ENCODE results near the gene SKOR1. TPM values are rescaled to one million over a fixed set of nuclear protein-coding genes. Genes with fewer than 3 reads are reported as not detected.
A peak's percentile ranks its signal among the peaks of the same experiment; 100 is the strongest.

Gene SKOR1
- total RNA-seq, 1 experiment from 2014 or later, result not detected

GRCh38 chr15:67807836-67808235 lies 17.5 kb upstream of the SKOR1 start:
- no peak overlapping the region for H3K4me3 ChIP-seq
- H3K36me3 ChIP-seq, result no peaks in the 10 kb centered on the region
- DNase-seq, result no peak
- no peaks in the 10 kb centered on the region for H3K27me3 ChIP-seq
- H3K9me3 ChIP-seq, result no peaks in the 10 kb centered on the region

GRCh38 chr15:67808821-67809220 lies 16.5 kb upstream of the SKOR1 start:
- DNase-seq, result no peak
- Histone ChIP-seq H3K27me3 (no peaks in the 10 kb centered on the region), H3K9me3 (no peaks in the 10 kb centered on the region), H3K36me3 (no peaks in the 10 kb centered on the region), H3K4me3 (no peak overlapping the region)

GRCh38 chr15:67809441-67809840 lies 15.9 kb upstream of the SKOR1 start:
- no peak for DNase-seq
- Histone ChIP-seq H3K27me3 (no peaks in the 10 kb centered on the region), H3K36me3 (no peaks in the 10 kb centered on the region)

GRCh38 chr15:67809866-67810265 lies 15.4 kb upstream of the SKOR1 start:
- no peak overlapping the region for H3K4me3 ChIP-seq
- no peaks in the 10 kb centered on the region for H3K27me3 ChIP-seq
- DNase-seq, result no peak
- no peaks in the 10 kb centered on the region for H3K9me3 ChIP-seq
- no peaks in the 10 kb centered on the region for H3K36me3 ChIP-seq

More at GRCh38 chr15:67809441-67809840, 15.9 kb upstream of the SKOR1 start:
- no peak overlapping the region for H3K4me3 ChIP-seq
- no peaks in the 10 kb centered on the region for H3K9me3 ChIP-seq

- no peak for DNase-seq
- no peaks in the 10 kb centered on the region for H3K36me3 ChIP-seq
- H3K4me3 ChIP-seq, result no peak overlapping the region
- no peaks in the 10 kb centered on the region; the same call in 1 of the 2 replicates for H3K27me3 ChIP-seq
- H3K9me3 ChIP-seq, result no peaks in the 10 kb centered on the region
These were observed 13.1 kb upstream of the SKOR1 start for GRCh38 chr15:67812241-67812644.

- H3K27me3 ChIP-seq, result no peaks in the 10 kb centered on the region; the same call in none of the 2 replicates
- H3K4me3 ChIP-seq, result no peak overlapping the region
- no peaks in the 10 kb centered on the region for H3K36me3 ChIP-seq
- no peak for DNase-seq
- H3K9me3 ChIP-seq, result no peaks in the 10 kb centered on the region
These were observed 12.1 kb upstream of the SKOR1 start for GRCh38 chr15:67813104-67813634.

- H3K36me3 ChIP-seq, result no peaks in the 10 kb centered on the region
- no peak overlapping the region for H3K4me3 ChIP-seq
- no peaks in the 10 kb centered on the region for H3K9me3 ChIP-seq
- DNase-seq, result no peak
- peaks cover 2% of the 10 kb centered on the region for H3K27me3 ChIP-seq
These were observed 10.2 kb upstream of the SKOR1 start for GRCh38 chr15:67815036-67815592.

DNA sequence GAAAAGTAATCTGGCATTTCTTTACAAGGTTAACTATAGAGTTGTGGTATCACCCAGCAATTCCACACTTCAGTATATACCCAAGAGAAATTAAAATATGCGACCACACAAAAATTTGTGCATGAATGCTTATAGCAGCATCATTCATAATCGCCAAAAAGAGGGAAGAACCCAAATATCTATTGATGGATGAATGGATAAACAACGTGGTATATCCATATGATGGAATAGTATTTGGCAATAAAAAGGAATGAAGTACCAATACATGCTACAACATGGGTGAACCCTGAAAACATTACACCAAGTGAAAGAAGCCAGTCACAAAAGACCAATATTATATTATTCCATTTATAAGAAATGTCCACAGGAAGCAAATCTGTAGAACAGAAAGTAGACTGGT lies 8.6 kb upstream of the SKOR1 start:
- Histone ChIP-seq H3K4me3 (no peak overlapping the region), H3K27me3 (peaks cover 18% of the 10 kb centered on the region), H3K9me3 (no peaks in the 10 kb centered on the region), H3K36me3 (no peaks in the 10 kb centered on the region)
- DNase-seq, result no peak

DNA sequence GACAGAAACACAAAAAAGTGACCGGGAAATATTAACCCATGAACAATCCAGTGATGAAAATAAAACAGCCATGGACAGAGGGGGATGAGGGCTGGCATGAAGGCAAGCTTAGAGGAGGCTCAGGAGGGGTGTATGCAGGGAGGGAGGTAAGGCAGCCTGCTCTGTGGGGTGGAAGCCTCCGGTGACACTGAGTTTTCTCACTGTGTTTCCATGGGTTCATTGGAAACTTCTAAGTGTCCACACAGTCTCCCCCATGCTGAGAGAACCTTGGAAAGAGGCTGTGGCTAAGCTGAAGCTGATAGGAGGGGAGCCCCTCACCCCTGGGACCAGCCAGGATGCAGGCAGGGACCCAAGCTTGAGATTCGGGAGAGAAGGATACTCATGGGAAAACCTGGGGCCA lies 6.8 kb upstream of the SKOR1 start:
- Histone ChIP-seq H3K36me3 (no peaks in the 10 kb centered on the region), H3K27me3 (peaks cover 34% of the 10 kb centered on the region), H3K4me3 (no peak overlapping the region), H3K9me3 (no peaks in the 10 kb centered on the region)
- DNase-seq, result no peak

- H3K9me3 ChIP-seq, result no peaks in the 10 kb centered on the region
- DNase-seq, result no peak
- no peak overlapping the region for H3K4me3 ChIP-seq
- H3K27me3 ChIP-seq, result peaks cover 46% of the 10 kb centered on the region
- no peaks in the 10 kb centered on the region for H3K36me3 ChIP-seq
These were observed 5.7 kb upstream of the SKOR1 start for GRCh38 chr15:67819636-67820035.

DNA sequence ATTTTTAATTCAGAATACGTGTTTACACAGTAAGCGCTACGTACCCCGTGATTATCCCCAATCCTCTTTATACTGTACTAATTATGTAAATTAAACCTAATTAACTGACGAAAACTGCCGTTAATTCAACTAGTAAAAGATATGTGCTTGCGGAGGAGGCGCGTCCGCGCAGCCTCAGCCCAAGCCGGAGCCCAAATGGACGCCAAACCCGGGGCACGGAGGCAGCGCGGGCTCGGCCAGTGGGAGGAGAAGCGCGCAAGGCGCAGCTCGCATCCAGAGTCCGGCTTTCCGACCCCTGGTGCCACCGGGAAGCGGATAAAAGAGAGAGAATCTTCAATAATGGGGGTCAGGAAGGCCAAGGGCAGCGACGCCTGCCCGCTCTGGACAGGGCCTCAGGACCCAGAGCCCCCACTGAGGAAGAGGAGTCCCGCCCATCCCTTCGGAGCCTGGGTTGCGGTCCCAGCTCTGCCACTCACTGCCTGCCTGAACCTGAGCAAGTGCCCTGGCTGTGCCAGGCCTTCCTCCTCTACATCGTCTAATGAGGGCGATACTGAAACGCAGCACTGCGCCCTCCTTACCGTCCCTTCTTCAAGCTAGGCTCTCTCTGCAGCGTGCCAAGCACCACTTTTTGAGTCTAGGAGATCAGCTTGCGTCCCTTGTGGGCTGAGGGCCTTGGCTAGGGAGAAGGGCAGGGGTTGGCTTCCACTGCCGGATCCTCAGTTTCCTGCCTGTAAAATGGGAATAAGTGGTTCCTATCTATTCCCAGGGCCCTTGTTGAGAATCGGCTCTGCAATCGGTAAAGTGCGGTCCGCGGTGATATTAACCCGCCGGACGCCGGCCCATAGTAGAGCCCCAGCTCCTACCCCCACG lies 5.0 kb upstream of the SKOR1 start:
- Histone ChIP-seq H3K9me3 (no peaks in the 10 kb centered on the region), H3K4me3 (no peak overlapping the region), H3K36me3 (no peaks in the 10 kb centered on the region), H3K27me3 (peaks cover 51% of the 10 kb centered on the region)
- DNase-seq, result no peak

DNA sequence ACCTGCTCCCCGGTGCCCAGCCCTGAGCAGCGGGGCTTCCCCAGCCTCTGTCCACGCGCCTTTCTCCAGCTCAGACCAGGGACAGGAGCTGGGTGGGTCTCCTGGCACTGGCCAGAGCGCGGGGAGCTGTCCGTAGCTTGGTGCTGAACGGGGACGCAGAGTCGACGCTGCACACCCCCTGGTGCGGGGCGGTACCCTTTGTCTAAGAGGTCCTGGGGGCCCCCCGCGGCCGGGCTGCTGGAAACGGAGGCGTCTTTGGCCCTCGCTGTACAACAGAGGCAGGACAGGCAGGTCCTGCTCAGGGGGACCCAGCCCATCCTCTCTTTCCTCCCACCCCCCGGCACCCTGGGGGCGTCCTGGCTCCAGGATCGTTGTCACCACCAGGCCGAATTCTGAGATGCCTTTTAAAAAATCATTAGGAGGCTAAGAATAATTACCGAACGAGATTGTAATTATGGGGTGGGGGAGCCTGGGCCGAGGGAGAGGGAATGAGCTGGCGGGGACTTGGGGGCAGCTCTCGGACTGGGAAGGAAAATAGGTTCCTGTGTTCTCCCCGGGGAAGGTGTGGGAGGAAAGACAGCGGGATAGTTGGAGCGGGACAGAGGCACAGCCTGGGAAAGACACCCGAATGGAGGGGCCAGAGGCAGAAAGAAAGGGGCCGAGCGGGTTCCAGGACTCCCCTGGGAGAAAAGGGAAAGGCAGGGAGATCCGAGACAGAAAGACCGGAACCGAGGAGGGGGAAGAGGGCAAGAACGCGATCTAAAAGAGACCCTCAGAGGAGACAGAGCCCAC lies 4.1 kb upstream of the SKOR1 start:
- peaks cover 59% of the 10 kb centered on the region for H3K27me3 ChIP-seq
- H3K36me3 ChIP-seq, result no peaks in the 10 kb centered on the region
- no peak overlapping the region for H3K4me3 ChIP-seq
- no peaks in the 10 kb centered on the region for H3K9me3 ChIP-seq
- peak; percentile 26 for DNase-seq

- no peak overlapping the region for H3K4me3 ChIP-seq
These were observed 3.4 kb upstream of the SKOR1 start for GRCh38 chr15:67821784-67822440.

DNA sequence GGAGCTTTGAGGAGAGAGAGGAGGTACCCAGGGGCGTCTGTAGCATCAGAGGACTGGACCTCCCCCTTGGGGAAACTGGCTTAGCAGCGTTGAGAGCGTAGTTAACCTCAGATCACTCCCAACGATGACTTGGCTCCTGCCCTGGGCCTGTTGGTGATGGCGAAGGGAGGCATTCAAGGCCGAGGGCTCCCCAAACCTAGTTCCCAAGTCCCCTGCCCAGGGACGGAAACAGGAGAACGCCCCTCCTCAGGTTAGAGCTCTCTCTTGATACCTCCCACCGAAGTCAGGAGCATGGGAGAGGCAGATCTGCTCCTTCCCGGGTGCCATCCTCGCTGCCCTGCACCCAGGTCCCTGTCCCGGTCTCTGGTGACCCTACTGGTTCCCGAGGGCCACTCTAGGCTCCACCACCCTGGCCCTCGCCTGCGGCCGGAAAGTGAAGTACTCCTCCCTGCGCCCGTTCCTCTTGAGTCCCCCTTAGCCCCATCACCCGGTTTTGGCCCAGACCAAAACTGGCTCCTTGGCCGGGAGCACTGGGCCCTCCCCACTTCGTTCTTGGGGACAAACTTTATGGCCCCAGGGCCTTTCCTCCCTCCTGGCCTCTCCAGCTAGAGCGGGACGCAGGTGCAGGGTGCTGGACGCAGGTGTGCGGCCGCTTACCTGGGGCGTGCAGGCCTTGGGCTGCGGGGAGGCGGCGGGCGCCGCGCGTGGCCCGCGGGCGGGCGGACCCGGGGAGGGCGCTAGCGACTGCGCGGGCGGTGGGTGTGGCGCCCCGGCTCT lies 2.6 kb upstream of the SKOR1 start:
- Histone ChIP-seq H3K36me3 (no peaks in the 10 kb centered on the region), H3K4me3 (no peak overlapping the region; the same call in 1 of the 2 replicates), H3K27me3 (peaks cover 73% of the 10 kb centered on the region), H3K9me3 (no peaks in the 10 kb centered on the region)
- no peak for DNase-seq

More at GRCh38 chr15:67821784-67822440, 3.4 kb upstream of the SKOR1 start:
- no peaks in the 10 kb centered on the region for H3K36me3 ChIP-seq
- no peaks in the 10 kb centered on the region for H3K9me3 ChIP-seq
- H3K27me3 ChIP-seq, result peaks cover 67% of the 10 kb centered on the region
- DNase-seq, result no peak

GRCh38 chr15:67823314-67824196 lies 1.8 kb upstream of the SKOR1 start:
- peak overlapping the region; percentile 26 for H3K4me3 ChIP-seq
- H3K9me3 ChIP-seq, result no peaks in the 10 kb centered on the region; the same call in 1 of the 2 replicates
- peak; percentile 45 for DNase-seq
- no peaks in the 10 kb centered on the region for H3K36me3 ChIP-seq
- H3K27me3 ChIP-seq, result peaks cover 82% of the 10 kb centered on the region
